Stomach (tissue), 9 donors: Measurements from ENCODE around the gene BRAF. TPM values are rescaled to one million over a fixed set of nuclear protein-coding genes. Genes with fewer than 3 reads are reported as not detected.

Source experiments
- DNase-seq, 2 donors: peaks; one replicate each; pipeline versions ENCODE4 v3.0.0 to v3.0.0-alpha.2; 2013 to 2019
- H3K27ac ChIP-seq, 5 donors: fragments of 200-600 bp in 4 of 5; sonication (generic) in 4 of 5; one replicate each; pipeline ENCODE4 v1.5.1; 2013 to 2019; ENCODE audit warnings: mild to moderate bottlenecking in 1 of 5, moderate library complexity in 1 of 5
- H3K27me3 ChIP-seq, 3 donors: fragments of 200-600 bp; sonication (generic); one replicate each; pipeline ENCODE4 v1.5.1; 2017 to 2019; ENCODE audit warnings: mixed run types in 1 of 3
- H3K36me3 ChIP-seq, 4 donors: fragments of 200-600 bp; sonication (generic); 1 replicate in 3 of 4; 2 replicates in 1 of 4; pipeline ENCODE4 v1.5.1; 2016 to 2019
- H3K4me1 ChIP-seq, 4 donors: fragments of 200-600 bp; sonication (generic); one replicate each; pipeline ENCODE4 v1.5.1; 2016 to 2019
- H3K4me3 ChIP-seq, 4 donors: fragments of 200-600 bp; sonication (generic) in 3 of 4; one replicate each; pipeline ENCODE4 v1.5.1; 2016 to 2019; ENCODE audit warnings: mild to moderate bottlenecking in 1 of 4
- H3K9me3 ChIP-seq, 4 donors: fragments of 200-600 bp; sonication (generic); one replicate each; pipeline ENCODE4 v1.5.1; 2016 to 2019
- CTCF ChIP-seq, 7 experiments: fragments of 450-650 bp in 4 of 7; fragments of 200-600 bp in 3 of 7; sonication (generic) in 3 of 7; IDR thresholded peaks; one replicate each; pipeline ENCODE4 v1.5.1; 2016 to 2019; ENCODE audit warnings: antibody characterized with exemption in 7 of 7, control low read depth in 2 of 7, mild to moderate bottlenecking in 1 of 7
- EP300 ChIP-seq: sonication (generic); formaldehyde crosslinking; IDR thresholded peaks from one replicate; pipeline ENCODE4 v1.6.1; 2017; ENCODE audit warnings: antibody characterized with exemption
- POLR2A ChIP-seq, 4 donors: fragments of 450-650 bp; IDR thresholded peaks; one replicate each; pipeline ENCODE4 v1.6.1; 2016; ENCODE audit warnings: antibody characterized with exemption in 4 of 4, control low read depth in 2 of 4, mild to moderate bottlenecking in 1 of 4, moderate library complexity in 1 of 4
- POLR2AphosphoS5 ChIP-seq, 3 donors: sonication (generic); formaldehyde crosslinking; IDR thresholded peaks; one replicate each; pipeline ENCODE4 v1.6.1; 2016; ENCODE audit warnings: antibody characterized with exemption in 3 of 3
- WGBS, 5 donors: extraction: QIAGEN DNeasy Blood & Tissue Kit in 3 of 5; methylation state at CpG; one replicate each; pipeline versions ENCODE4 v1.1.5 to v1.1.7; 2013 to 2018; 5-methylcytosine and 5-hydroxymethylcytosine counted together
- intact Hi-C: fragments of 100-400 bp; cut with DNase I; formaldehyde crosslinking; loops from one replicate; pipeline ENCODE4 v1.15.1; 2023; ENCODE audit warnings: low total_unique reads
- polyA plus RNA-seq, 3 donors: library from polyadenylated mRNA; stranded (reverse); fragments of 200-250 nt; gene quantifications; one replicate each; pipeline ENCODE4 v1.2.3, GENCODE V29; 2013
- total RNA-seq, 5 donors: library from RNA; depleted of rRNA; stranded (reverse); fragments of >200 nt; gene quantifications; one replicate each; pipeline versions ENCODE4 v1.1.0 to v1.2.3, GENCODE V29; 2014 to 2016
- donor health status: healthy with polysubstance abuse.
- donor health status: Bipolar disorder and iron deficiency.
- donor health status: healthy.

Gene BRAF
- total and polyA plus RNA-seq, 8 donors: 3.9 to 105 (median 33.3) TPM

GRCh38 chr7:140778975-140779374, 145.8 kb downstream of the BRAF start:
- H3K36me3 ChIP-seq: peaks cover 23 to 94% (median 92%) of the 10 kb centered on the region in 4 donors
- 58 to 71% (median 66%) methylated on average over 2 of the region's 2 CpGs for WGBS, 5 donors

GRCh38 chr7:140778568-140778967, 146.2 kb downstream of the BRAF start:
- DNase-seq: no peak
- no peaks in the 10 kb centered on the region for H3K27me3 ChIP-seq
- WGBS, 5 donors: 93 to 100% (median 96%) methylated on average over 1 of the region's 1 CpG
- TF ChIP-seq POLR2A (IDR thresholded peaks at IDR 0.05) (no peak), POLR2AphosphoS5 (IDR thresholded peaks at IDR 0.05) (no peak), CTCF (IDR thresholded peaks at IDR 0.05) (no peak), EP300 (no peak)
- no peak overlapping the region for H3K27ac ChIP-seq
- intact Hi-C loops: no loop called here
- no peaks in the 10 kb centered on the region for H3K9me3 ChIP-seq
- H3K4me1 ChIP-seq: no peaks in the 10 kb centered on the region
- no peak overlapping the region for H3K4me3 ChIP-seq
- H3K36me3 ChIP-seq: peaks cover 23 to 94% (median 92%) of the 10 kb centered on the region in 4 donors

More at GRCh38 chr7:140778975-140779374, 145.8 kb downstream of the BRAF start:
- H3K4me3 ChIP-seq: no peak overlapping the region
- DNase-seq: no peak
- no peaks in the 10 kb centered on the region for H3K27me3 ChIP-seq
- no peak overlapping the region for H3K27ac ChIP-seq
- H3K4me1 ChIP-seq: no peaks in the 10 kb centered on the region
- TF ChIP-seq EP300: no peak
- TF ChIP-seq CTCF (IDR thresholded peaks at IDR 0.05): no peak
- TF ChIP-seq POLR2AphosphoS5 (IDR thresholded peaks at IDR 0.05): no peak
- TF ChIP-seq POLR2A (IDR thresholded peaks at IDR 0.05): no peak
- H3K9me3 ChIP-seq: no peaks in the 10 kb centered on the region
- intact Hi-C loops: no loop called here

GRCh38 chr7:140774371-140774770, 150.4 kb downstream of the BRAF start:
- Histone ChIP-seq H3K27me3 (no peaks in the 10 kb centered on the region), H3K36me3 (peaks cover 17 to 94% (median 88%) of the 10 kb centered on the region in 4 donors), H3K4me3 (no peak overlapping the region), H3K4me1 (no peaks in the 10 kb centered on the region), H3K27ac (no peak overlapping the region), H3K9me3 (no peaks in the 10 kb centered on the region)
- no peak for DNase-seq
- WGBS, 5 donors: 93 to 98% (median 95%) methylated on average over 4 of the region's 4 CpGs
- intact Hi-C loops: no loop called here
- TF ChIP-seq EP300: no peak
- TF ChIP-seq POLR2A (IDR thresholded peaks at IDR 0.05): no peak
- TF ChIP-seq CTCF (IDR thresholded peaks at IDR 0.05): no peak
- no peak for TF ChIP-seq POLR2AphosphoS5 (IDR thresholded peaks at IDR 0.05)

GRCh38 chr7:140773104-140773503, 151.6 kb downstream of the BRAF start:
- no peaks in the 10 kb centered on the region for H3K9me3 ChIP-seq
- H3K27me3 ChIP-seq: no peaks in the 10 kb centered on the region
- no peak for DNase-seq
- no peaks in the 10 kb centered on the region for H3K4me1 ChIP-seq
- intact Hi-C loops: no loop called here
- H3K36me3 ChIP-seq: peaks cover 14 to 97% (median 92%) of the 10 kb centered on the region in 4 donors
- no peak overlapping the region for H3K27ac ChIP-seq
- no peak overlapping the region for H3K4me3 ChIP-seq
- 94 to 98% (median 95%) methylated on average over 3 of the region's 3 CpGs for WGBS, 5 donors
- TF ChIP-seq EP300: no peak
- TF ChIP-seq POLR2AphosphoS5 (IDR thresholded peaks at IDR 0.05): no peak
- TF ChIP-seq POLR2A (IDR thresholded peaks at IDR 0.05): no peak
- no peak for TF ChIP-seq CTCF (IDR thresholded peaks at IDR 0.05)
